HG03439 (cell line): ENCODE results near the gene HS2ST1.
"Not testable (repeated sequence)": the region's sequence is repeated elsewhere in the genome, so short reads cannot be mapped to it uniquely, and the experiment has no call there.

Experiments used
- ATAC-seq: cut with Tn5 transposase; IDR thresholded peaks from one replicate; pipeline ENCODE4 v1.9.1; 2021; ENCODE audit warnings: mild to moderate bottlenecking, moderate library complexity; ENCODE audit not compliant: unreplicated experiment

HS2ST1 gene

DNA sequence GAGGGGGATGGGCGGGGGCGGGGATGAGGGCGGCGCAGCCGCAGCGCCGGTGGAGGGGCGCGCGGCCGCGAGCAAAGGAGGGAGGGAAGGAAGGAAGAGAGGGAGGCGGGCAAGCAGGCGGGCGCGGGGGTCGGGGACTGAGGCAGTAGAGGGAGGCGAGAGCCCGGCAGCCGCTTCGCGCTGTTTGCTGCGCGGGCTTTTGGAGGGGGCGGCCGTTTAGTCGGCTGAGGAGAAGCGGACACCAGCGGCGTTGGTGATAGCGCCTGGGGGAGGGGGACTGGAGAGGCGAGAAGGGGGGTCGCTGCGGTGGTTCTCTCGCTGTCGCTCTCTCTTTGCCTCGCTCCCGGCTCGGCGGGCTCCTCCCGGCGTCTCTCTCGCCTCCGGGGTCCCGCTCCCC, at the start of gene HS2ST1:
Gene HS2ST1, plus strand, starts transcription at position 35 of the 397 bp plus-strand sequence.
- no peak for ATAC-seq

DNA sequence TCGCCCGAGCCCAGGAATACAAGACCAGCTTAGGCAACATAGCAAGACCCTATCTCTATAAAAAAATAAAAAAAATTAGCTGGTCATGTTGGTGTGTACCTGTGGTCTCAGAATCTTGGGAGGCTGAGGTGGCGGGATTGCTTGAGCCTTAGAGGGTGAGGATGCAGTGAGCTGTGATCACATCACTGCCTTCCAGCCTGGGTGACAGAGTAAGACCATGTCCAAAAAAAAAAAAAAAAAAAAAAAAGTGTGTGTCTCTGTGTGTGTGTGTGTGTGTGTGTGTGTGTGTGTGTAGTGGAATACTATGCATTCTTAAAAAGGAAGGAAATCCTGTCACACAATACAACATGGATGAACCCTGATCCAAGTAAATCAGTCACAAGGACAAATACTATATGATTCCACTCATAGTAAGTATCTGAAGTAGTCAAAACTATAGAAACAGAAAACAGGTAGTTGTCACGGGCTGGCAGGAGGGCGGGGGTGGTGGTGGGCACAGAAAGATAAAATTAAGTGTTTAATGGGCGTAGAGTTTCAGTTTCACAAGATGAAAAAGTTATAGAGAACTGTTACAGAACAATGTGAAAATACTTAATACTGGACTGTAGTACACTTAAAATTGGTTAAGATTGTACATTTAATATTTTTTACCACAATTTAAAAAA, 48.3 kb upstream of the HS2ST1 start:
- no peak for ATAC-seq

DNA sequence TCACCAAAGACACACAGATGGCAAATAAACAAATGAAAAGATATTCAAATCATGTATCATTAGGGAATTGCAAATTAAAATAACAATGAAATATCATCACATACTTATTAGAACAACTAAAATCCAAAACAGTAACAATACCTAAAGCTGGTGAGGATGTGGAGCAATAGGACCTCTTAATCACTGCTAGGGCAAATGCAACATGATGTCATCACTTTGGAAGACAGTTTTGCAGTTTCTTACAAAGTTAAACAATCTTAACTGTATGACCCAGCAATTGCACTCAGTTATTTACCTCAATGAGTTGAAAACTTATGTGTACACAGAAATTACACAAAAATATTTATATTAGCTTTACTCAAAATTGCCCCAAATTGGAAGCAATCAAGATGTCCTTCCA, 47.8 kb upstream of the HS2ST1 start:
- no peak for ATAC-seq

DNA sequence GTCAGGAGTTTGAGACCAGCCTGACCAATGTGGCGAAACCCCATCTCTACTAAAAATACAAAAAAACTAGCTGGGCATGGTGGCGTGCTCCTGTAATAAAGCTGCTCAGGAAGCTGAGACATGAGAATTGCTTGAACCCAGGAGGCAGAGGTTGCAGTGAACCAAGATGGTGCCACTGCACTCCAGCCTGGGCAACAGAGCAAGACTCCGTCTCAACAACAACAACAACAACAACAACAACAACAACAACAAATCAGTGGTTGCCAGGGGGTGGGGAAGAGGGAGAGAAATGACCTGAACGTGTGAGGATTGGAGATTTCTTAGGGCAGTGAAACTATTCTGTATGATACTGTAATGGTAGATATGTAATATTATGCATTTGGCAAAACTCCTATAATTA, 47.2 kb upstream of the HS2ST1 start:
- ATAC-seq = not testable (repeated sequence)

DNA sequence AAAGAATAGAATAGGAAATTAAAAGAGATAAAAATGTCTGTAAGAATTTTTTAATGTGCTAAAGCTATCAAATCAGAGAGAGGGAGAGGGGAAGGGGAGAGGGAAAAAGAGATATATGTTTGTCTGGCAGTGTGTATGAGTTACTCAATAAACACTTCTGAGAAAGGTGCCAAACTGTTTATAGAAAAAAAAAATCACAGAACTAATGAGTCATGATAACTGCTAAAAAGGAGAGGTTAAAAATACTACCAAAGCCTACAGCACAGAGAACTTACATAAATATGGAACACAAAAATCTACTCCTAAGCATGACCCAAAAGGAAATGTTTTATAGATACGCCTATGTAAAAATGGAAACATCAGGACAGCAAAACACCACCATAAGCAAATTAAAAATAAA, 46.0 kb upstream of the HS2ST1 start:
- no peak for ATAC-seq

DNA sequence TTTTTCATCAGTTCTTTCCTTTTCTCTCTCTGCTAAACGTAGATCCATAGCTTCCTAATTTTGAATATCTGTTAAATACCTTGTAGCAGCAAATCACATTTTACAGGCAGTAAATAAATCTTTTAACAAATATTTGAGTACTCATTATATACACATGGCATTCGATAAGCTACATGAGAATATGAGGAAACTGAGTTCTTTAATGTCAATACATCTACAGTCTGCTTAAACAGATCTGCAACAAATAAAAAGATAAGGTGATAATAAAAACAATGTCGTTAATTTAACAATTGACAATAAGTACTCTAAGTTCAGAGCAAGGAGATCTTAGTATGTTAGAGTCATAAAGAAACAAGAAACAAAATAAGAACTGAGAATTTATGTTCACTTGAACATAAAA, 43.4 kb upstream of the HS2ST1 start:
- ATAC-seq = no peak

DNA sequence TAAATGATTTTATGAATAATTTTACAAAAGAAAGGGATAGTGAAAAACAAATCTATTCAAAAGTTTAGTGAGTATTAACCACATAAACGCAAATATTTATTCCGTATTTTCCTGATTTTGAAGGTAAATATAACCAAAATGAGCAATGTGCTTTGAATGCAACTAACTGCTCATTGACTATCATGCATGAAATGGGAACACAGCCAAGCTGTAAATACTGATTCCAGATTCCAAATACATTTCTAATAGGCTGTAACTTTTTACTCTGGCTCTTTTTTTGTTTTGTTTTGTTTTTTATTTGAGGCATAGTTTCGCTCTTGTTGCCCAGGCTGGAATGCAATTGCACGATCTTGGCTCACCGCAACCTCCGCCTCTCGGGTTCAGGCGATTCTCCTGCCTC, 42.3 kb upstream of the HS2ST1 start:
- no peak for ATAC-seq

DNA sequence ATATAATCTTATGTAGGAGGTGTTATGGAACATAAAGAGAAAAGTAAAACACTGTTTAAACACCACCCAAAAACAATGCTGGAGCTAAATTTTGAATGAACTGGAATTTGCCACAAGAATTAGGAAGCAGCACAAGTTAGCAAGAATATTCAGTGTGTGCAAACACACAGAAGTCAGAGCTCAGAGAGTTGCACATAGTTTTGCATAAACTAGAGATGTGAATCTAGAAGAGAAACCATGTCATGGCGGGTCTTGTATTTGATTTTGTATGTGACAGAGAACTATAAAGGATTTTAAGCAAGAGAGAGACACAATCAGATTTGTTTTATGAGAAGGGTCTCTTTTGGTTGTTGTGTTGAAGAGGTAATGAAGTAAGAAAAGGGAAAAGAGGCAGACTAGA, 38.7 kb upstream of the HS2ST1 start:
- no peak for ATAC-seq

DNA sequence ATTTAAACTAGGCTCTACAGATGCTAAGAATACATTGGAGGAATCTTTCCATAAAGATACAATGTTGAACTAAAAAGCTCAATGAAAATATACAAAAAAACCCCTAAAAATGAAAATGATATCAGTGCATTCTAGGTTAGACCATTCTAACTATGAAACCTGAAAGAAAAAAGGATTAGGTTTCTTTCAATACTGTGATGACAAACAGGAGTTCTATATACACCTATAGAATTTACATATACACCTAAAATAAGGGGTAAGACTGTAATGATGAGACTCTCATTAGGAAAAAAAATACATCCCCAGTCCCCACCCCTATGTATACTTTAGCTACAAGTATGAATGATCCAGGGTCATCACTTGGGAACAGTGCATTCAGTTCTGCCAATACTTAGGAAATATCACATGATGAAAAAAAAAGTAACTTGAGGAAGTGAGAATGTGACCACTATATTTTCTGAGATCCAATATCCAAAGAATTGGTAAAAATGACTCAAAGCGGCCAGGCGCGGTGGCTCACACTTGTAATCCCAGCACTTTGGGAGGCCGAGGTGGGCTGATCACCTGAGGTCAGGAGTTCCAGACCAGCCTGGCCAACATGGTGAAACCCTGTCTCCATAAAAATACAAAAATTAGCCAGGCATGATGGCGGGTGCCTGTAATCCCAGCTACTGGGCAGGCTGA, 26.8 kb upstream of the HS2ST1 start:
- no peak for ATAC-seq

DNA sequence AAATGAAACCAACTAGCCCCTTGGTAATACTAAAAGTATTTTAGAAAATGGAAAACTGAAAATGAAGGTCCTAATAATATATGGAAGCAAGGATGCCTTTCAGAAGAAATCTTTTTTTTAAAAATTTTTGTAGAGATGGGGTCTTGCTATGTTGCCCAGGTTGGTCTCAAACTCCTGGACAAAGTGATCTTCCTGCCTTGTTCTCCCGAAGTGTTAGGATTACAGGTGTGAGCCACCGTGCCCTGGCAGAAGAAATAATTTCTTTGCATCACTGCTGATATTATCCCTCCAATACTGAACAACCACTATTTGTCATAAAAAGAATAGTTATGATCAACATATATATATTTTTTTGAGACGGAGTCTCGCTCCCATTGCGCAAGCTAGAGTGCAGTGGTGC, 26.1 kb upstream of the HS2ST1 start:
- ATAC-seq = no peak

DNA sequence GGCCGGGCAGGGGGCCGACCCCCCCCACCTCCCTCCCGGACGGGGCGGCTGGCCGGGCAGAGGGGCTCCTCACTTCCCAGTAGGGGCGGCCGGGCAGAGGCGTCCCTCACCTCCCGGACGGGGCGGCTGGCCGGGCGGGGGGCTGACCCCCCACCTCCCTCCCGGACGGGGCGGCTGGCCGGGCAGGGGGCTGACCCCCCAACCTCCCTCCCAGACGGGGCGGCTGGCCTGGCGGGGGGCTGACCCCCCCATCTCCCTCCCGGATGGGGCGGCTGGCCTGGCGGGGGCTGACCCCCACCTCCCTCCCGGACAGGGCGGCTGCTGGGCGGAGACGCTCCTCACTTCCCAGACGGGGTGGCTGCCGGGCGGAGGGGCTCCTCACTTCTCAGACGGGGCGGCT, 15.0 kb upstream of the HS2ST1 start:
- ATAC-seq = not testable (repeated sequence)

DNA sequence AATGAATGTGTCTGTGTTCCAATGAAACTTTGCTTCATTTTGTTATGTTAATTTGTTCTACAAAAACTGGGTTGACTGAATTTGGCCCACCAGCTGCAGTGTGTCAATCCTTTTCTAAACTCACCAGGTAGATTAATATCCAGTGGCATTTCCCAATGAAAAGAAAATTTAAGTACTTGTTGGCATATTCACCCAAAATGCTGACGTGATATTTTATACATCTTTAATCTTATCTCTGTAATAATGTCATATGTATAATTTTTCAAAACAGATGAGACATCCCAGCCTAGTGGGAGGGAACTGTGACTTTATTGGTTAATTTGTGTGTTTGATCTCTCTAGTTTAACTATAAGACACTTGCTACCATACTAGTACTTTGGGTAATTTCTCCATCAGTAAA, 8.6 kb upstream of the HS2ST1 start:
- ATAC-seq = no peak

DNA sequence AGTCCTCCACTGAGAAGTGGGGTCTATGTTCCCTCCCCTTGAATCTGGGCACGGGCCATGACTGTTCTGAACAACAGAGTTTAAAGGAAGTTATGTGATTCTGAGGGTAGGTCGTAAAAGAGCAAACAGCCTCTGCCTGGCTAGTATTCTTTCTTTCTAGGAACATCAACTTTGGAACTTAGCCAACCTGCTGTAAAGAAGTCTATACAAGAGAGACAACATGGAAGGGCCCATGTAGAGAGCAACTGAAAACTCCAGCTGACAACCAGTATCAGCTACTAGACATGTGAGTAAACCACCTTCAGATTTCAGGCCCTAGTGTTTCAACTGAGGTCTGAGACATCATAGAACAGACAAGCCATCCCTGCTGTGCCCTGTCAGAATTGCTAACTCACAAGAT, 8.0 kb upstream of the HS2ST1 start:
- ATAC-seq = no peak

DNA sequence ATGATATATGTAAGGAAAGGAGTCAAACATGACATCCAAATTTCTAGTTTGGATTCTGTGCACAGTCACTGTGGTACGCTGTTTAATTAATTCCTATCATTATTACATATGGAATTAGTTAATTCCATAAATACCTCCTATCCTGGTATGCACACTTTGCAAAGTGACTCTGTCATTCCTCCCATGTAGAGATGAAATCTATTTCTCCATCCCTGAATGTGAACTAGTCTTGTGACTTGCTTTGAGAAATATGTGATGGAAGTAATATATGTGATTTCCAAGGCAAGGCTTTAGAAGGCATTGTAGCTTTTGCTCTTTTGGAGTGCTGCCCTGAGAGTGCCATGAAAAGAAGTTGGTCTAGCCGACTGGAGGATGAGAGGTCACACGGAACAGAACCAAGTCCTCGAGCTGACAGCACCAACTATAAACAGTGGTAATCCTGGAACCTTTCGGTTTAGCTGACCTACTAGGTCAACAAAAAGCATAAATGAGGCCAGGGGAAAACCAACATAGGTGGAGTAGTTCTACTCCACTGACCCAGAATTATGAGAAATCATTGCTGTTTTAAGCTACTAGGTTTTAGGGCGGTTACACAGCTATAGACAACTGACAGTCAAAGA, 2.0 kb upstream of the HS2ST1 start:
- no peak for ATAC-seq

DNA sequence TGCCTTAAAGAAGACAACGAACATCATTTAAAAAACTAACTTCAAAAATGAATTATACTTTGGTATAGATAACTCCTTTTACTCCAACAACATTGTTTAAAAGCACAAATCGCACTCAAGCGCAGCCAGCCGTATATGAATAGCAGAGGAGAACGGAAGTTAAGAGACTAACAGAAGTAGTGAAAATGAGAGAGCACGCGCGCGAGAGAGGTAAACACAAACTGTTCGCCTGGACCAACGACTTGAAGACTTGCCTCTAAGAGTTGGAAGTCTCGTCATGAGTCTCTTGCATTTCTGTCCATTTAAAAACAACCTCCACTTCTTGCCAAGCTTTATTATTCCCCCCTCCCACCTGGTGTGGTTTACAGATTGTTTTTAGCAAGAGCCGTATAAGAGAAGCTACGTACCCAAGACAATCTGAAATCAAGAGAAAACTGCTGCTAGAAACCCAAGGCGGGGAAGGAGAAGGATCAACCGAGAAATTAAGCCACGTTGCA, 988 bp upstream of the HS2ST1 start:
- ATAC-seq = no peak

DNA sequence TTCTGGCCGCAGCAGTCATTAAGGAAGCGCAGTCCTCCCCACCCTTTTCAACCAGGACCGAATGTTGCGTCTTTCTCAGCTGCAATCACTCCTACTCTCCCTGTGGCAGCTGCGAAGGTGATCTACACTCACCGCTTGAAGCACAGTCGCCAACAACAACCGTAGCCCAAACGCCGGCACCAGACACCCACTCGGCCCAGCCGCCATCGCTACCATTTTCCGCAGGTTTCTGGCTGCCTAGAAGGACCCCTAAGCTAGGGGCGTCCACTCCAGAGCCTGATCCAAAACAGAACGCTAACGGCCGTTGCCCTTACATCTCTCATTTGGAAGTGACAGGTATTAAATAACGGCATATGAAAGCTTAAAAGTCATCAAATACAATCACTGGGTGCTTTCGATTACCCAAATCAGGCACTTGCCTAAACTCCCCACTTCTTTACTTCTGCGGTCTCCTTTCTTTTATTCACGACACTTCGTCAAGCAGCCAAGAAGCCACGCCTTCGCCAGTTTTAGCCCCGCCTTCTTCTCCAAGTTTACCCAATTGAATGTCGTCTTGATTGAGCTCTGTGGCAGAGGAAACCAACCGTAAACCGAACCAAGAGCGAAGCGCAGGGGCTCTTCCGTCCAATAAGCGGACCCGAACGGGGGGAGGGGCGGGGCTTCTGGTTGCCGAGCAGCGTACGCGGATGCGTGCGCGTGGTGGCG, 387 bp upstream of the HS2ST1 start, which contains the start of gene SELENOF:
Gene SELENOF, minus strand, starts transcription at position 231 of the 705 bp plus-strand sequence. Its CDS starts 15 bp downstream, at position 216.
- ATAC-seq = peak; percentile 90

DNA sequence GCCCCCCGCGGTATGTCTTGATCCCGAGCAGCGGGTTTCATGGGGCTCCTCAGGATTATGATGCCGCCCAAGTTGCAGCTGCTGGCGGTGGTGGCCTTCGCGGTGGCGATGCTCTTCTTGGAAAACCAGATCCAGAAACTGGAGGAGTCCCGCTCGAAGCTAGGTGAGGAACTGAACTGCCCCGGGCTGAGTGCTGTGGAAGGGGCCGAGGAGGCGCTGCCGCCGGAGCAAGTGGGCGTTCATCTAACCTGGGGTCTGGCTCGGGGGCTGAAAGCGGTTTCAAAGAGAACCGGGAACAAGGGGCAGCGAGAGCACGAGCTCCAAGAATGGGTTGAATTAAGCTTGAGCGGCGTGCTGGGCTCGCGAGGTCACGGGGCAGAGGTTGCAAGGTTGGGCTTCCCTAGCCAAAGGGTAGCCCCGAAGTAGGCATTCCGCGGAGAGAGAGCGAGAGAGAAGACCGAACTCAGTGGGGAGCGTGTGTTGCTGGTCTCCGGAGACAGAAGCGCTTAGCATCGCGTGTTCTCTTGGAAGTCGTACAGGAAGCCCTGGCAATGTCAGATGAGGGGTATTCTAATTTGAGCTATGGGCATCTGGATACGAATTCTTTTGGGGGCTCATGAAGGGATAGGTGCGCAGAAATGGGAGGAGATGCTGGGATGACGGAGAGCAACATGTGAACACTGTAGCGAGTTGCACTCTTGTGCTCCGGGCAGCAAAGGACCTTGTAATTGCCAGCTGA, 732 bp downstream of the HS2ST1 start:
- ATAC-seq = peak; percentile 21

DNA sequence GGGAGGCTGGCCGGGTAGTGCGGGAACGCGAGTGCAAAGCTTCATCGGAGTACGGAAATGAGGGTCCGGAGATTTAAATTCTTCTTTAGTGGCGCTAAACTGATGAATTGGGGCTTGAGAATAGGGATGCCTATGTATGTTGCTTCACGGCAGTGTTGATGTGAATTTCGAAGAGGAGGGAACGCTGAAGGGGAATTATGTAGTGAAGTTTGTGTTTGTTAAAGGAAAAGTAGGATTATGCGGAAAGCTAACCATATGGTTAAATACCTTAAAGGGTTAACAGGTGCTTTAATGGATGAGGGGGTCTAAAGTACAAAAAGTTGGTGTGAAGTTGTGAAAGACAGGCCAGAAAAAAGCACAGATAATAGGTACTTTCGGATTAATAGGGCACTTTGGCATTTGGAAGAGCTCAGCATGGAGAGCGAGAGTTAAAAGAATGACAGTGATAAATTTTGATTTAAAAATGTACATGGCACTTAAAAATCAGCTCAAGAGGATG, 1.4 kb downstream of the HS2ST1 start:
- no peak for ATAC-seq

DNA sequence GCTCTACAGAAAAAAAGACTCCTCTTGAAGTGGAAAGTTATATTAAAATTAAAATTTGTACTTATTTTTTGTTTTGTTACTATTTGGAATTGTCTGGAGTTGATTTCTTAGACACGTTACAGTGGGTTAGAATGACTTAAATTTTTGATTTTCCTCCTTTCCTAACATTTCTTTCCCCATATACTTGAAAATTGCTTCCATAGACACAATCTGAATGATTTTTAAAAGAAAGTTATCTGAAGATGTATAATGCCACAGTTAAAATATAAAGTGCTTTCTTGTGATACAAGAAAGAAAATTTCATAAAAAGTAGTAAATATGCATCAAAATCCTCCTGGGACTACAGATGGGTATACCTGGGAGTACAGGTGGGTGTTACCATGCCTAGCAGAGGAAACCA, 2.3 kb downstream of the HS2ST1 start:
- ATAC-seq = no peak

DNA sequence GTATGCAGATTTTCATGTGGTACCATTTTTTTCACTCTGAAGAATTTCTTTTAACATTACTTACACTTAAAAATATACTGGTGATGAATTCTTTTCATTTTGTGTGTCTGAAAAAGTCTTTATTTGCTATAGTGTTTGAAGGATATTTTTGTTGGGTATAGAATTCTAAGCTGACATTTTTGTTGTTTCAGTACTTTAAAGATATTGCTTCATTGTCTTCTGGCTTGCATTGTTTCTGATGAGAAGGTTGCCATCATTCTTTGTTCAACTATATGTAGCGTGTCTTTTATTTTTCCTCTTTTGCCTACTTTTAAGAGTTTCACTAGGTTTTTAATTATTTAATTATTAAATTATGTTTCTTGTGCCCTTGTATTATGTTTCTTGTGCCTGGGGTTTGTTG, 8.0 kb downstream of the HS2ST1 start:
- ATAC-seq = no peak
